ENCODE results near the gene CLEC2D.
"Not testable (repeated sequence)": the region's sequence is repeated elsewhere in the genome, so short reads cannot be mapped to it uniquely, and the experiment has no call there.

Gene CLEC2D

GRCh38 chr12:9731797-9732196 lies 62.3 kb downstream of the CLEC2D start:
- no peak for DNase-seq

GRCh38 chr12:9732921-9733461 lies 63.5 kb downstream of the CLEC2D start, which contains the start of gene CLECL1:
CLECL1 (minus strand) TSS chr12:9733097.
- no peak for DNase-seq

- DNase-seq = no peak
Observed at GRCh38 chr12:9735601-9736000, 66.1 kb downstream of the CLEC2D start.

GRCh38 chr12:9736936-9737705 lies 67.6 kb downstream of the CLEC2D start:
- DNase-seq = no peak

- not testable (repeated sequence) for DNase-seq
Observed at GRCh38 chr12:9738905-9739304, 69.4 kb downstream of the CLEC2D start.

GRCh38 chr12:9739404-9740105 lies 70.0 kb downstream of the CLEC2D start:
- not testable (repeated sequence) for DNase-seq

GRCh38 chr12:9740106-9740750 lies 70.7 kb downstream of the CLEC2D start:
- DNase-seq = no peak

- DNase-seq = no peak
Observed at GRCh38 chr12:9741726-9742125, 72.2 kb downstream of the CLEC2D start.

GRCh38 chr12:9742661-9743060 lies 73.1 kb downstream of the CLEC2D start:
- no peak for DNase-seq

- no peak for DNase-seq
Observed at GRCh38 chr12:9745199-9745598, 75.7 kb downstream of the CLEC2D start.
